HG02642 (cell line): ENCODE measurements around the gene DXO.
"Not testable (repeated sequence)": the region's sequence is repeated elsewhere in the genome, so short reads cannot be mapped to it uniquely, and the experiment has no call there.

Experiments
- ATAC-seq: cut with Tn5 transposase; IDR thresholded peaks from one replicate; pipeline ENCODE4 v1.9.1; 2021; ENCODE audit warnings: mild to moderate bottlenecking; ENCODE audit not compliant: unreplicated experiment, poor library complexity

Gene DXO

DNA sequence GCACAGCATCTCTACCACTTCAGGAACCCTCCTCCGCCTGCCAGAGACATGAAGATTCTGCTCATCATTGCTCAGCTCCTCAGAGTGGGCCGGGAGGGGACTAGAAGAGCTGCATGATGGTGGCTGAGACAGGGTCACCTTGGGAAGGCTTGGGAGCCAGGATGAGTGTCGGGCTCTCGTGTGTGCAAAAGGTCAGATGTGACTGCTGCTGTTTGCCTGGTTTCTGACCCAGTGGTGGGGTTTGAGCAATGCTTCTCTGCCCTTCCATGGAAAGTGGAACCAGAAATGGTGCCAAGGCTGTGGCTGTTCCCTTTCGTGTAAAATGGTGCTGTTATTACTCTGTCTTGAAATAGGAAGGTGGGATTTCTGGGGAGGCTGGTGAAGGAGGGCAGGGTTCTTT, 9.1 kb upstream of the DXO start:
- not testable (repeated sequence) for ATAC-seq

DNA sequence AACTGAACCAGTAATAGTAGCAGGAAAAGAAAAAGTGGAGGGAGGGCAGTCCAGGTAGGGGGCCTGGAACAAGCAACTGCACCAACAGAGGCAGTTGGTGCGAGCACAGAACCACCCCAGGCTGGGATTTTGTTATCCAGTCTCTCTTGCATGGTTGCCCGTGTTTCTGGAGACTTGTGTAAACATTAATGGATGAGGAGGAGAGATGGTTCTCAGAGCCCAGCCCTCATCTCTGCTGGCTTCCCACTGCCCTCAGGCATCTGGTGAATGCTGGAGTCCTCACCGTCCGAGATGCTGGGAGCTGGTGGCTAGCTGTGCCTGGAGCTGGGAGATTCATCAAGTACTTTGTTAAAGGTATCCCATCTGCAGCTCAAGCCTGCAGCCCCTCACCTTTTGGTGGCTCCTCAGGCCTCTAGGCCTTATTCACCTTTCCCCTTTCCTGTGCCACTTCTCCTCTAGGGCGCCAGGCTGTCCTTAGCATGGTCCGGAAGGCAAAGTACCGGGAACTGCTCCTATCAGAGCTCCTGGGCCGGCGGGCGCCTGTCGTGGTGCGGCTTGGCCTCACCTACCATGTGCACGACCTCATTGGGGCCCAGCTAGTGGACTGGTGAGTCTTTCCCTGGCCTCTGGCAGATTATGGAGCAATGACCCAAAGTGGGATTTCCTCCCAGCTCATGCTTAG, 8.4 kb upstream of the DXO start:
- not testable (repeated sequence) for ATAC-seq

DNA sequence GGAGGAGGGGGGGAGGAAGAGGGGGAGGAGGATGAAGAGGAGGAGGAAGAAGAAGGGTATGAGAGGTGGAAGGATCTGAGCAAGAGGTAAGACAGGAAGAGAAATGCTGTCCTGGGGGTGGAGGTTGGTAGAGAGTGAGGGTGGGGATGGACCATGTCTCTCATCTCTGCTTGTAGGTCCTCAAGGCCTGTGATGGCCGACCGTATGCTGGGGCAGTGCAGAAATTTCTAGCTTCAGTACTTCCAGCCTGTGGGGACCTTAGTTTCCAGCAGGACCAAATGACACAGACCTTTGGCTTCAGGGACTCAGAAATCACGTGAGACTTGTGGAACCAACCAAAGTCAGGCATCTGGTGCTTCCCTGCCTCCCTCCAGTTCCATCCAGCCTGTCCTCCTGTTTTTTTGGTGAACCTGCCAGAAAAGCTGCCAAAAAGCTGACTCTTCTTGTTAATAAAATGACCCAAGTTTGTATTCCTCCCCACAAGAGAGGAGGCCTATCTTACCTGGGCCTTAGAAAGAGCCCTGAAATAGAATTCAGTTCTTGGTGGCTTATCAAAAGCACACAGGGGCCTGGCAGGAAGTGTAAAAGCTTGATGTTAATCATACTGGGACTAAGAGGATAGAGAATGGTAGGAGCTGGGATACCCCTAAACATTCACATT, 7.4 kb upstream of the DXO start:
- no peak for ATAC-seq

DNA sequence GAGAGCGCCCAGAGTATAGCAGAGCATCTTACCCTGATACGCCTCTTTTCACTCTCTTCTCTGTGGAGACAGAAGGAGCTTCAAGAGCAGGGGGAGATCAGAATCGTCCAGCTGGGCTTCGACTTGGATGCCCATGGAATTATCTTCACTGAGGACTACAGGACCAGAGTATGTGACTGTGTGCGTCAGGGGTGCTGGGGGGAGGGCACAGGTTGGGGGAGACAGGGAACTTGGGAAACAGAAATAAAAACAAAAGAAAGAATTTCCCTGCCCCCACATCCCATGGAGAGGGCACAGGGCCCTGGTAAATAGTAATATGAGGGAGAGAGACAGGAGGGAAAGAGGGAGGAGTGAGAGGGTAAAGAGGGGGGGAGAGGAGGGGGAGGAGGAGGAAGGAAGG, 6.9 kb upstream of the DXO start:
- no peak for ATAC-seq

GRCh38 chr6:31977816-31978431, 6.0 kb upstream of the DXO start:
- ATAC-seq: no peak

DNA sequence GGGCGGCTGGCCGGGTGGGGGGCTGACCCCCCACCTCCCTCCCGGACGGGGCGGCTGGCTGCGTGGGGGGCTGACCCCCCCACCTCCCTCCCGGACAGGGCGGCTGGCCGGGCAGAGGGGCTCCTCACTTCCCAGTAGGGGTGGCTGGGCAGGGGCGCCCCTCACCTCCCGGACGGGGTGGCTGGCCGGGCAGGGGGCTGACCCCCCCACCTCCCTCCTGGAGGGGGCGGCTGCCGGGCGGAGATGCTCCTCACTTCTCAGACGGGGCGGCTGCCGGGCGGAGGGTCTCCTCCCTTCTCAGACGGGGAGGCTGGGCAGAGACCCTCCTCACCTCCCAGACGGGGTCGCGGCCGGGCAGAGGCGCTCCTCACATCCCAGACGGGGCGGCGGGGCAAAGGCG, 4.1 kb upstream of the DXO start:
- ATAC-seq: not testable (repeated sequence)

GRCh38 chr6:31972709-31973350, 892 bp upstream of the DXO start:
- no peak for ATAC-seq

- no peak for ATAC-seq
These were observed 502 bp downstream of the DXO start for GRCh38 chr6:31971279-31971992.

- ATAC-seq: no peak
These were observed 1.2 kb downstream of the DXO start for GRCh38 chr6:31970604-31971271.

- no peak for ATAC-seq
These were observed 2.0 kb downstream of the DXO start for GRCh38 chr6:31969712-31970603.

DNA sequence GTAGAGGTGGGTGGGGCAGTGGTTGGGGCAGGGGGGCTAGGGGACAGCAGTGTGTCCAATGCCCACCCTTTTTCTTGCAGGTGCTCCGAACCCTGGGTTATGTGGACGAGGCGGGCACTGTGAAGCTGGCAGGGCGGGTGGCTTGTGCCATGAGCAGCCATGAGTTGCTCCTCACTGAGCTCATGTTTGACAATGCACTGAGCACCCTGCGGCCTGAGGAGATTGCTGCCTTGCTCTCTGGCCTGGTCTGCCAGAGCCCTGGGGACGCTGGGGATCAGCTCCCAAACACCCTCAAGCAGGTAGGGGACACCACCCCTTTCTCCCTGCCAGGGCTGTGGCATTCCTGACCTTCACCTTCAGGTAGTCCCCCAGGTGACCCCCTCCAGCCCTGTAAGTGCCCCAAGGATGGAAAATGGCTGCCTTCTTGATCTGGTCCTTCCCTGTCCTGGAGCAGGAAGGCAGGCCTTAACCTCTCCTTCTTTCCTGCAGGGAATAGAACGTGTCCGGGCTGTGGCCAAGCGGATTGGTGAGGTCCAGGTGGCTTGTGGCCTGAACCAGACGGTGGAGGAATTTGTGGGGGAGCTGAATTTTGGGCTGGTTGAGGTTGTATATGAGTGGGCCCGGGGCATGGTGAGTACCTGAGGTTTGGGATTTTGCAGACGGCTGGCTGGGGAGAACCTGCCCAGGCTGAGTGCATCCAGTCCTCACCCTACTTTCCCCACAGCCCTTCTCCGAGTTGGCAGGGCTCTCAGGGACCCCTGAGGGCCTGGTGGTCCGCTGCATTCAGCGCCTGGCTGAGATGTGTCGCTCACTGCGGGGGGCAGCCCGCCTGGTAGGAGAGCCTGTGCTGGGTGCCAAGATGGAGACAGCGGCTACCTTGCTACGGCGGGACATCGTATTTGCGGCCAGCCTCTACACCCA, 2.9 kb downstream of the DXO start:
- ATAC-seq: no peak

DNA sequence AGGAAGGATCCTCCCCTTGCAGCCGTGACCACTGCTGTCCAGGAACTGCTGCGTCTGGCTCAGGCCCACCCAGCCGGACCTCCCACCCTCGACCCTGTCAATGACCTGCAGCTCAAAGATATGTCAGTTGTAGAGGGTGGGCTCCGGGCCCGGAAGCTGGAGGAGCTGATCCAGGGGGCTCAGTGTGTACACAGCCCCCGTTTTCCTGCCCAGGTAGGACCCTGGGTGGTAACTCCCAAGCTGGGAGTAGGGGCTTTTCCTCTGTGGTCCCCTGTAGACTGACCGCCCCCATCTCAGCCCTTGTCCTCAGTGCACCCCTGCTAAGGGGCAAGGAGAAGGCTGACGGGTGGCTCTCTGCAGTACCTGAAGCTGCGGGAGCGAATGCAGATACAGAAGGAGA, 3.6 kb downstream of the DXO start:
- ATAC-seq: no peak

DNA sequence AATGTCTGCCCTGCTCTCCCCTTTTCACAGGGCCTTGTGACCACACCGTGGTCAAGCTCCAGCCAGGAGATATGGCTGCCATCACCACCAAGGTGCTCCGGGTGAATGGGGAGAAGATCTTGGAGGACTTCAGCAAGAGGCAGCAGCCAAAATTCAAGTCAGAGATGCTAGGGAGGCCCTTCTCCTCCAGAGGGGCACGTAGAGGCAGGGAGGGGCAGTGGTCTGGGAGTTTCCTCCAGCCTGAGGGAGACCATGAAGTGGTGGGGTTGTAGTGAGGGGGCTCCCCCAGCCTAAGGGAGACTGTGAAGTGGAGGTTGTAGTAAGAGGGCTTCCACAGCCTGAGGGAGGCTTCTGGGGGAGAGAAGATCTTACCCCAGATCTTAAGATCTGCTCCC, 4.0 kb downstream of the DXO start:
- ATAC-seq: no peak

DNA sequence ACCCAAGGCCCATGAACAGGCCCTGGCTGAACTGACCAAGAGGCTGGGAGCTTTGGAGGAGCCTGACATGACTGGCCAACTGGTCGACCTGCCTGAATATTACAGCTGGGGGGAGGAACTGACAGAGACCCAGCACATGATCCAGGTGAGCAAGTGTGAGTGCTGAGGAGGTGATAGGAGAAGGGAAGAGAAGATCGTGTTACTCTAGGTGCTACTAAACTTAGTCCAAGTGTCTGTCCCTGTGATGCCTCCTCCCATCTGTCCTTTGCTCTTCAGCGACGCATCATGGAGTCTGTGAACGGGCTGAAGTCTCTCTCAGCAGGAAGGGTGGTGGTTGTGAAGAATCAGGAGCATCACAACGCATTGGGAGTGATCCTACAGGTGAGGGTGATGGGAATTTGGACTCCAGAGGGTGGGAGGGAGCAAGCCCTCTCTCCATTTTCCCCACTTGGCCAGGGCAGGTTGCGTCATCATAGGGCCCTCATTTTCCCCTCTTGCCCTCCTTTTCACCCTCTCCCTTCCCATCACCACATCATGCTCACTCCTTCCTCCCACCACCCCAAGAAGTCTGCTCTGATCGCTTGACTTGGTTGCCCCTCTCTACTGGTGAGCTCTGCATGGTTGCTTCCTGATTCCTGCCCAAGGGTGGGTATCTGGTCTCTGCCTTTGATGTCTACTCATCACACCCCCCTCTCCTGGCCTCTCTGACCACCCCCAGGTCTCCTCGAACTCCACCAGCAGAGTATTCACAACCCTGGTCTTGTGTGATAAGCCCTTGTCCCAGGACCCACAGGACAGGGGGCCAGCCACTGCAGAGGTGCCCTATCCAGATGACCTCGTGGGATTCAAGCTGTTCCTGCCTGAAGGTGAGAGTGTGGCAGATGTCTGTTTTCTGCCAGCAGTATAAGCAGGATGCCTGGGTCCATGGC, 4.7 kb downstream of the DXO start:
- ATAC-seq: no peak

- ATAC-seq: no peak
These were observed 5.4 kb downstream of the DXO start for GRCh38 chr6:31966506-31966905.

- no peak for ATAC-seq
These were observed 6.2 kb downstream of the DXO start for GRCh38 chr6:31965700-31966099.

DNA sequence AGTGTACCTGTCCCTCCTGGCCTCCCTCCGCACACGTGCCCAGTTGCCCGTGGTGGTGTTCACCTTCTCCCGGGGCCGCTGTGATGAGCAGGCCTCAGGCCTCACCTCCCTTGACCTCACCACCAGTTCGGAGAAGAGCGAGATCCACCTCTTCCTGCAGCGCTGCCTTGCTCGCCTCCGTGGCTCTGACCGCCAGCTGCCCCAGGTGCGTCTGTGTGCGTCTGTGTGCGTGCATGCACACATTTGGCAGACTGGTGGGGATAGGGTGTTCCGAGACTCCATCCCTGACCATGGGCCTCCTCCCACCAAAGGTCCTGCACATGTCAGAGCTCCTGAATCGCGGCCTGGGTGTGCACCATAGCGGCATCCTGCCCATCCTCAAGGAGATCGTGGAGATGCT, 8.0 kb downstream of the DXO start:
- no peak for ATAC-seq
